Mononuclear cell (primary cell): ENCODE results near the gene UQCRH. TPM values are rescaled to one million over a fixed set of nuclear protein-coding genes. Genes with fewer than 3 reads are reported as not detected.
A peak's percentile ranks its signal among the peaks of the same experiment; 100 is the strongest.

Source experiments
- H3K27me3 ChIP-seq: 2 replicates; pipeline ENCODE4 v1.6.0; 2011; ENCODE audit warnings: low read length, control low read depth; ENCODE audit not compliant: insufficient read depth
- H3K4me1 ChIP-seq: 2 replicates; pipeline ENCODE4 v1.5.1; 2011; ENCODE audit warnings: mild to moderate bottlenecking, low read length, control low read depth; ENCODE audit not compliant: insufficient read depth
- H3K4me3 ChIP-seq: 2 replicates; pipeline ENCODE4 v1.5.1; 2011; ENCODE audit warnings: mild to moderate bottlenecking, low read length, moderate library complexity
- H3K9me3 ChIP-seq: 2 replicates; pipeline ENCODE4 v1.5.1; 2011; ENCODE audit warnings: low read depth, mild to moderate bottlenecking, control low read depth, low read length
- total RNA-seq: library from RNA; depleted of rRNA; stranded (reverse); fragments of >200 nt; gene quantifications from one replicate; pipeline ENCODE4 v1.2.3, GENCODE V29; 2012

UQCRH gene
- total RNA-seq, 1 donor, result 311 TPM

DNA sequence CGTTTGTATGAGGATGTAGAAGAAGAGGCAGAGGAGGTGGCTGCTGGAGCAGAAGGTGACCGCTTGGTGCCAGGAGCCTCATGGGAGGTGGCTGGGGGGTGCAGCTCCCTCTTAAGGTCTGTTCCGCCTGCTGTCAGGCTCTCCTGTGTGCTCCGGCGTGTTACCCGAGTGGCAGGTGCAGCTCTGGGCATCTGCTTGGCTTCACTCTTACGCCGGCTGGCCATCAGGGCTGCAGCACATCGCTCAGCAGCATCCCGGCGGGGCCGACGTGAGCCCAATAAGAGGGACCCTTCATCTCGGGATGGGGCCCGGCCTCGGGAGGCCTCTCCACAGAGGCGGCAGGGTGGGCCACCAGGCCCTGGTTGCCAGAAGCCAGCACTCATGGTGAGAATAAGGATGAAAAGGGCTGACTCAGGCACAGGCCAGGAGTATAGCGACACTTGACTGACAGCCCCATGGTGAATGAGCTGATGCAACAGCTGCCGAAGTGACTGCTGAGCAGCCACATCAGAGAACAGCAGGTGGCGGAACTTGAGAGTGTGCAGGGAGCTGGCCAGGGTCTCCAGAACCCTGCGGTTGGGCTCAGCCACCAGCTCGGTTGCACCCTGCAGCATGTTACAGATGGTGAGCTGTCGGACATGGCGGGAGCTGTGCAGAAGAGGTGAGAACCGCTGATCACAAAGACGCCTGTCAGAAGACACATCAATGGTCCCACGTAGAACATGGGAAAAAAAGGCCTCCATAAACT, 17.6 kb upstream of the UQCRH start:
- Histone ChIP-seq H3K27me3 (no peaks in the 10 kb centered on the region), H3K9me3 (no peaks in the 10 kb centered on the region), H3K4me3 (no peak overlapping the region), H3K4me1 (no peaks in the 10 kb centered on the region)

DNA sequence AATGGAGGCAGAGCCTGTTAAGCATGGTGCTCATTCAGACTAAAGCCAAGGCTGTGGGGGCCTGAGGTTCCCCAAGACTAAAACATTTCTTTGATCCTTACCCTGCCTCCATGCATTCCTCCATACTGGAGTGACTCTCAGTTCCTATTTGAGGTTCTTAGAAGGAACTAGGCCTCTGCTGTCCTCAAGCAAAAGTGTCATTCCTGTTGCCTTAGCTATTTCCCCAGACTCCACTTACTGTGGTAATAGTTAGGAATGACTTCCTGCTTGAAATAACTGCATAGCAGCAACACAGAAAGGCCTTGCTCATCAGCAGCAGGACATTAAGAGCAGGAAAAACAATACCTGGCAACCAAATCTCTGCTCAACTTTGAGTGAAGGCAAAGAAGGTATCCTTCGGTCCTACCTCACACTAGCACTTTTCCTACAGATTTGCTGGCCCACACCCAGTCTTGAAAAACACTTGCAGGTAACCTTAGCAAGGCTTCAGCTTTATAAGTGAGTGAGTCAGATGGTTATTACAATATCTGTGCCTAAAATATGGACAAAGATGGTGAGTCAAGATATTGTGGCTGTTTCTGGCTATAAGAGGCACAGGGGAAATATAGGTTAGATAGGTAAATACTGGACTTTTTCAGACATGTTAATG, 14.9 kb upstream of the UQCRH start:
- Histone ChIP-seq H3K4me1 (no peaks in the 10 kb centered on the region), H3K9me3 (no peaks in the 10 kb centered on the region), H3K27me3 (no peaks in the 10 kb centered on the region), H3K4me3 (no peak overlapping the region)

DNA sequence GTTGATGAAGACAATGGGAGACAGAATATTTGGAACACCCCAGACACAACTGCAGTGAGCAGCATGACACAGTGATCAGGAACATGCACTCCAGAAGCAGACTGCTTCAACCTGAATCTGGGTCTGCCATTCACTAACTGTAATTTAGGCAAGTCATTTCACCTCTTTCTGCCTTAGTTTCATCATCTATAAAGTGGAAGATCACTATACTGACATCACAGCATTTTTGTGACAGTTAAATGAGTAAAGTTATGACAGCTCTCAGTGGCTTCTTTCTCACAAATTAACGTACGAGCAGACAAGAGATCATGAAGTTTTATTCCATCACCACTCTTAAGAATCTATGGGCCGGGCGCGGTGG, 14.4 kb upstream of the UQCRH start:
- H3K27me3 ChIP-seq, result no peaks in the 10 kb centered on the region
- H3K9me3 ChIP-seq, result no peaks in the 10 kb centered on the region
- no peak overlapping the region for H3K4me3 ChIP-seq
- H3K4me1 ChIP-seq, result no peaks in the 10 kb centered on the region

DNA sequence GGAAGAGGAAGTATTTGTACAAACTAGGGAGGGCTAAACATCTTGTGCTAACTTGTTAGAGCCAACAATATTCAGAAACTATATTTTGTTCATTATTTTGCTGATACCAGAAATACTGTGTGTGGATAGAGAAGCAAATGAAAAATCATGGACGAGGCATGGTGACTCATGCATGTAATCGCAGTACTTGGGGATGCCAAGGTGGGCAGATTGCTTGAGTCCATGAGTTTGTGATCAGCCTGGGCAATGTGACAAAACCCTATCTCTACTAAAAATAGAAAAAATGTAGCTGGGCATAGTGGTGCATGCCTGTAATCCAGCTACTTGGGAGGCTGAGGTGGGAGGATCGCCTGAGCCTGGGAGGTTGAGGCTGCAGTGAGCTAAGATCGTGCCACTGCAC, 13.5 kb upstream of the UQCRH start:
- no peak overlapping the region for H3K4me3 ChIP-seq
- H3K9me3 ChIP-seq, result no peaks in the 10 kb centered on the region
- H3K27me3 ChIP-seq, result no peaks in the 10 kb centered on the region
- H3K4me1 ChIP-seq, result no peaks in the 10 kb centered on the region

DNA sequence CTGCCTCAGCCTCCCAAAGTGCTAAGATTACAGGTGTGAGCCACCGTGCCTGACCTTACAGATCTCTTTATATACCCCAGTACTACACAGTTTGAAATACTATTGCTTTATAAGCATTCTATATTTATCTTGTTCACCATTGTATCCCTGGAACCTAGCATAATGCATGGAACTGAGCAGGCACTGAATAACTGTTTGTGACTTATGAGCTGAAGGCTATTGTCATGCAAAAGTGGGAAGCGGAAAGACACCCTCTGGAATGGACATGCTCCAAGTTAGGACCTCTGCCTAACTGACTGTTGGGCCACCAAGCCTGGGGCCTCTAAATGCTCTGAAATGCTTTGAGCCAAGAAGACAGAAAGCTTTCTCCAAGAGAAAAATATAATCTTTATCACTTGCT, 8.2 kb upstream of the UQCRH start:
- no peaks in the 10 kb centered on the region for H3K9me3 ChIP-seq
- no peak overlapping the region for H3K4me3 ChIP-seq
- no peaks in the 10 kb centered on the region for H3K27me3 ChIP-seq
- peaks cover 2% of the 10 kb centered on the region for H3K4me1 ChIP-seq

DNA sequence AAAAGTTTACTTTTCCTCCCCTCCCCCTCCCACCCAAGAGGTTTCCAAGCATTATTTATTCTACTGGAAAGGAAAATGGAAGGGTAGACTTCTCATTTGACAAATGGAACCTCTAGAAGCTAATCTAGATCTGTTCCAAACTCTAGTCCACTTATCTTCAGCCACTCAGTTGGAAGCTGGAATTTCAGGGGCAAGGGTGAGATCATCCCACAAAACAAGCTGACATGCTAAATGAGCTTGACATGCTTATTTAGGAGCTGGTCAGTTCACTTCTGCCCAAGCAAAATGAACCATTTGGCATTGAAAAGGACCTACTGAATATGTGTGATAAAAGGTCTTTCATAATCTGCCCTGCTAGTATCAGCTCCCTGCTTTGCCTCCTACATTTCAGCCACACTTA, 5.1 kb upstream of the UQCRH start:
- Histone ChIP-seq H3K27me3 (no peaks in the 10 kb centered on the region), H3K4me3 (no peak overlapping the region), H3K4me1 (peaks cover 18% of the 10 kb centered on the region), H3K9me3 (no peaks in the 10 kb centered on the region)

DNA sequence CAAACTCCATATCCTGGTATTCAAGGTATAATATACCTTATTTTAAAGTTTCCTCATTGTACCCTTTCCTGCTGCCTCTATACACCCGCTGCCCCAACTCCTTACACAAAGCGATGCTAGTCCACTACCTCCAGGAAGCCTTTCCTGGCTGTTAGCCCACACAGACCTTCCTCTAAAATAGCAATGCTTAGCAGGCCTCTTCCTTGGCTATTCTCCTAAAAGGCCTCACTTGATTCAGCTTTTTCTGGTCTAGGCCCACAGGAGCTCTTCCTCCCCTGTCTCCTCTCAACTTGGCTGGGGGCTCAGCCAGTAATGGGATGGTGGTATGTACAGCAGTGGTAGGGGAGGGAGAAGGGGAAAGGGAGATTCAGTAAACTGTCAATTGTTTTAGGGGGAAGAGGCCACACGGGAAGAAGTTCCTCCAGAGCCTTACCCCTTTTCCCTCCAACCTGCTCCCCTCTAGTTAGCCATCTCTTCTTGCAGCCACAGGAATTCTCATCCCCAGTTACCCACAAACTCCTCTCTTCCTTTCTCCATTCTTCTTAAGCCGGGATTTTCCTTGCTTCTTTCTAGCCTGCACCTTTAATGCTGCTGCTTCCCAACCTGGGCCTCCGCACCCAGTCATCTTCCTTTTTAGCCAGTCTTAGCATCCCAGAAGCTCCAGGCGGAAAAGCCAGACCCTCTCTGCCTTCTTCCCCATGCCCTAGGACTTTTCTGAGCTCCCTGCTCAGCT, 2.7 kb upstream of the UQCRH start:
- H3K4me3 ChIP-seq, result no peak overlapping the region
- no peaks in the 10 kb centered on the region for H3K27me3 ChIP-seq
- no peaks in the 10 kb centered on the region for H3K9me3 ChIP-seq
- peaks cover 33% of the 10 kb centered on the region for H3K4me1 ChIP-seq

DNA sequence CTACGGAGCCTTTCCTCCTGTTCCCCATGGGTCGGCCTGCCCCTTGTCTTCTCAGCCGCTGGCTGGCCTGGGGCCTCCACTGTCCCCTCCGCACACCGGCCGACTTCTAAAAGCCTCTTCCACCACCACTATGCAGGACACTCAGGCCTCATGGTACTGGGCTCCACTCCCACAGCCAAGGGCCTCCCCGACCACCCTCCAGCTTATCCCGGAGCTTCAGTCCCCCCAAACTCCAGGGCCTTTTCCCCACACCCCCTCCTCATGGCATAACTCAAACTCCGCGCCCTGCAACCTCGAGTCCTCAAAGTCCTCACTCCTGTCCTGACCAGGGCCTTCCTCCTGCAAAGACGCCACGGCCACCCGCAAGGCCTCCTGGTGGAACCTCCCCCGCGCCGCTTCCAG, 2.1 kb upstream of the UQCRH start:
- H3K4me1 ChIP-seq, result peaks cover 34% of the 10 kb centered on the region
- no peaks in the 10 kb centered on the region for H3K27me3 ChIP-seq
- H3K9me3 ChIP-seq, result no peaks in the 10 kb centered on the region
- H3K4me3 ChIP-seq, result peak overlapping the region; percentile 80

DNA sequence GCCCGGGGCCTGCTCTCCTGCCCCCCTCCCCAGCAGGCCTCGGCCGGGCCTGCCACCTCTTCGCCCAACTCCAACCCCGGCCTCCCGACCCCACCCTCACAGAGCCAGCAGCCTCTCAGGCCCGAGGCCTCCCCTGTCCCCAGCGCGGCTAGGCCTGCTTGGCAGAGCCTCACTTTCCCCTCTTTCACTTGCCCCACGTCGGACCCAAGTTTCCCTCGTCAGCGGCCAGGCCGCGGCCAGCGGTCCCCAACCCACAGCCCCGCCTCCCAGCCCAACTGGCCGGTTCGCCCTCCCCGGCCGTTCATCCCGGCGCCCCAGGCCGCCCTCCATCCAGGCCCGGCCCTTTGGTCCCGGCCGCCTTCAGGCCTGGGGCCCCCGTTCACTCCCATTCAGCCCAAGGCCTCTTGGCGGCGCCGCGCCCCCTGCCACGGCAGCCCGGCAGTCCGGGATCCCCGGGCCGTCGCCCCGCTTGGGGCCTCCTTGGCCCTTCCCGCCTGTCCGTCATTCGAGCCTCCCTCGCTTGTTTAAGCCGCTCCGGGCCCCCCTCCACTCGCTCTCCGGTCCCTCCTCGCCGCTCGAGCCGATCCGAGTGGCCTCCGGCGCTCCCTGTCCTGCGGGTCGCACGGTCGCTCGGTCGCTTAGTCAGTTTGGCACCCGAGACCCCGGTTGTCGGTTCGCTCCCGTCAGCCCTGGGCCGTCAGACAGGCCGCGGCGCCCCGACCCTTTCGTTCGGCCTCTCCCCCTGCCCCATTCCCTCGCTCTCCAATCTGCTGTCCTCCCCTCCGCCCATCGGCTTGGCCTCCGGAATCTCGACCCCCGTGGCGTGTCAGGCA, 1.5 kb upstream of the UQCRH start:
- Histone ChIP-seq H3K27me3 (no peaks in the 10 kb centered on the region), H3K4me1 (peaks cover 41% of the 10 kb centered on the region), H3K4me3 (peak overlapping the region; percentile 80), H3K9me3 (no peaks in the 10 kb centered on the region)

DNA sequence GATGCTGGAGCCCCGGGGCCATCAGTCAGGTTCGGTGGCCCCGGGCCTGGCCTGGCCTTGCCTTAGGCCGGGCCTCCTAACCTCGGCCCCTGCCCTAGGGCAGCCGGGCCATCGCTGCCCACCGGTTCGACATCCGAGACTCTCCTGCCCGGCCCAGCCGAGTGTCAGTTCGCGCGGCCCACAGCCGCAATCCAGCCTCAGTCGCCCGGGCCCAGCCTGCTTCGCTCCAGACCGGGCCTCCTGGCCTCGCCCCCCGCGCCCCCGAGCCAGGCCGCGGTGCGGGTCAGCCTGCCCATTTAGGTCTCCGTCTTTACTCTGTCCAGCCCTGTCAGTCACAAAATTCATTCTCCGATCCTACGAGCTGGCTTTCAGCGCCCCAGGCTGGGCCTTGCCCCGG, 859 bp upstream of the UQCRH start:
- no peaks in the 10 kb centered on the region for H3K9me3 ChIP-seq
- peak overlapping the region; percentile 80 for H3K4me3 ChIP-seq
- H3K4me1 ChIP-seq, result peaks cover 47% of the 10 kb centered on the region
- no peaks in the 10 kb centered on the region for H3K27me3 ChIP-seq

DNA sequence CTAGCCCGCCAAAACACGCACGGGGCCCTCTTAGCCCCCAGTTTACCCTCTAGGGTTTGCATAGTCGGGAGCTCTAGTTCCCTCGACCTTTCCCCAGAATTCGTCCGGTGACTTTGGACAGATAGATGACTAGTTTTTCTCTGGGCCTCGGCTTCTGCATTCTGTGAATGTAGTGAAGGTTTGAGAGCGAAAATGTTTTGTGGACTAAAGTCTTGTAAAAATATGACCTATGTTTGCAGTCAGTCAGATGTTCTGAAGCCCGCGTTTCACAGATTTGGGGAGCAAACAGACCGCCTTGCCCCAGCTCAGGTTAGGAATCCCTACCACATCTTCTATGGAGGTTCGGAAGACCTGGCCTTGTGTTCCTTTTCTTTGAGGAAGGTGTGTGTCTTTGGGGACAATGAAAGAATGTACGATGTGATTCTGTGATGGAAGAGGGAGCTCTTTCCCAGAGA, 401 bp downstream of the UQCRH start:
- Histone ChIP-seq H3K4me3 (peak overlapping the region; percentile 80), H3K9me3 (no peaks in the 10 kb centered on the region), H3K27me3 (no peaks in the 10 kb centered on the region), H3K4me1 (peaks cover 59% of the 10 kb centered on the region)

DNA sequence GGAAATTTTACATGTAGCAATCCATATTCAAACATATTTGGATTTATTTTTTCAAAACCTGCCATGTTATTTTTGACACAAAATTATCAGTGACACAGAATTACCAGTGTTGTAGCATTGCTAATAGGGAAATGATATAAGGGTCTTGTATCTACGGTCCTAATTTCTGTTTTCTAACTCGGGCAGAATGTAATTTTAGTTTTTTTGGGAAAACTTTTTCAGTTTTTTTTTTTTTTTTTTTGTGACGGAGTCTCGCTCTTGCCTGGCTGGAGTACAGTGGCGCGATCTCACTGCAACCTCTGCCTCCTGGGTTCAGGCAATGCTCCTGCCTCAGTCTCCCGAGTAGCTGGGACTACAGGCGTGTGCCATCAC, 2.6 kb downstream of the UQCRH start:
- Histone ChIP-seq H3K4me3 (no peak overlapping the region), H3K9me3 (no peaks in the 10 kb centered on the region), H3K27me3 (no peaks in the 10 kb centered on the region), H3K4me1 (peaks cover 62% of the 10 kb centered on the region)

DNA sequence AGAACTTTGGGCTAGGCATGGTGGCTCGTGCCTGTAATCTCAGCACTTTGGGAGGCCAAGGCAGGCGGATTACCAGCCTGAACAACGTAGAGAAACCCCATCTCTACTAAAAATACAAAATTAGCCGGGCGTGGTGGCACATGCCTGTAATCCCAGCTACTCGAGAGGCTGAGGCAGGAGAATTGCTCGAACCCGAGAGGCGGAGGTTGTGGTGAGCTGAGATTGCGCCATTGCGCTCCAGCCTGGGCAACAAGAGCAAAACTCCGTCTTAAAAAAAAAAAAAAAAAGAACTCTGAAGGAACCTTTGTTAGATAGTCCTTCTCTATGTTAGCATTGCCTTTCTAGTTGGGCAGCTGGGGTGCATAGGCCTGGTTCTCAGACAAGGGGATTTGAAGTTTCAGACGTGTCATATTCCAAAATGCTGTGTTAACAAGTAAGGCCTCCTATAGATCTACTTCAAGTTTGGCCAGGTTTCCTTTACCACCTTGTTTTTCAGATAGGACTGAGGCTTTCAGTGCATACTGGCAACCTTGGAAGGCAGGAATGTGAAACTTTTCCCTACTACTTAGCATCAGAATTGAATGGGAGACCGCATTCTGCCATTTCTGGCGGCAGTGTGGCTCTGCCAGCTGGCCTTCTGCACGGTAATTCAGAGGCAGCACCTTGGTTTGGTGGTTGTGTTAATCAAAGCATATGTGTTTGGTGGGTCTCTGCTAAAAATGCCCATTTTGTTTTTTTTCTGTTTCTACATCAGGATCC, 6.1 kb downstream of the UQCRH start:
- H3K4me3 ChIP-seq, result no peak overlapping the region
- no peaks in the 10 kb centered on the region for H3K27me3 ChIP-seq
- H3K4me1 ChIP-seq, result peaks cover 46% of the 10 kb centered on the region
- H3K9me3 ChIP-seq, result no peaks in the 10 kb centered on the region

DNA sequence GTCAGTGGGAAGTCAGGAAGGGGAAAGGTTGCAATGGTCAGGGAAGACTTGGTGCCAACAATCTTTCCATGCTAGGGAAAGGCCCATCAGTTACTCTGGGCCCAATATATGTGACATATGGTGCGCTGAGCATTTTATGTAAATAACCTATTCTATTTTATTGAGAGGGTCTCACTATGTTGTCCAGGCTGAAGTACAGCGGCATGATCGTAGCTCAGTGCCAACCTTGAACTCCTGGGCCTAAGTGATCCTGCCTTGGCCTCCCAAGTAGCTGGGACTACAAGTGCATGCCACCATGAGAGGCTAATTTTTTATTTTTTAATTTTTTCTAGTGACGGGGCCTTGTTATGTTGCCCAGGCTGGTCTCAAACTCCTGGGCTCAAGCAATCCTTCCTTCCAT, 6.8 kb downstream of the UQCRH start:
- Histone ChIP-seq H3K4me3 (no peak overlapping the region), H3K27me3 (no peaks in the 10 kb centered on the region), H3K4me1 (peaks cover 39% of the 10 kb centered on the region), H3K9me3 (no peaks in the 10 kb centered on the region)
